COR-L47 (cell line): ENCODE data around the gene CLDND1.

Experiments used
- DNase-seq: peaks from one replicate; lab custom pipeline; 2025; lab: John Stamatoyannopoulos, UW

The CLDND1 gene

GRCh38 chr3:98551754-98552153, 29.1 kb upstream of the CLDND1 start:
- no peak for DNase-seq

GRCh38 chr3:98551236-98551635, 28.5 kb upstream of the CLDND1 start:
- DNase-seq, result no peak

GRCh38 chr3:98550833-98551232, 28.1 kb upstream of the CLDND1 start:
- no peak for DNase-seq

- DNase-seq, result no peak
Observed at GRCh38 chr3:98548544-98548943, 25.8 kb upstream of the CLDND1 start.

- no peak for DNase-seq
Observed at GRCh38 chr3:98545940-98546339, 23.2 kb upstream of the CLDND1 start.

GRCh38 chr3:98542623-98543022, 19.9 kb upstream of the CLDND1 start:
- no peak for DNase-seq

- no peak for DNase-seq
Observed at GRCh38 chr3:98541695-98542094, 19.0 kb upstream of the CLDND1 start.

- DNase-seq, result no peak
Observed at GRCh38 chr3:98540346-98540745, 17.6 kb upstream of the CLDND1 start.

- DNase-seq, result no peak
Observed at GRCh38 chr3:98536456-98537017, 13.8 kb upstream of the CLDND1 start.

- no peak for DNase-seq
Observed at GRCh38 chr3:98534734-98535133, 12.0 kb upstream of the CLDND1 start.

GRCh38 chr3:98534168-98534567, 11.5 kb upstream of the CLDND1 start:
- DNase-seq, result no peak

GRCh38 chr3:98532709-98533571, 10.2 kb upstream of the CLDND1 start:
- DNase-seq, result no peak

GRCh38 chr3:98532275-98532637, 9.6 kb upstream of the CLDND1 start:
- no peak for DNase-seq

- DNase-seq, result no peak
Observed at GRCh38 chr3:98531622-98532274, 9.0 kb upstream of the CLDND1 start, which contains the start of gene GPR15. TSS of gene GPR15 (plus strand) at chr3:98531978. CDS start at chr3:98532034, 56 bp downstream.

- DNase-seq, result no peak
Observed at GRCh38 chr3:98530676-98531075, 8.0 kb upstream of the CLDND1 start.

GRCh38 chr3:98529856-98530459, 7.3 kb upstream of the CLDND1 start:
- DNase-seq, result no peak

GRCh38 chr3:98528474-98529346, 6.0 kb upstream of the CLDND1 start:
- DNase-seq, result no peak

- DNase-seq, result no peak
Observed at GRCh38 chr3:98525494-98525893, 2.8 kb upstream of the CLDND1 start.

- DNase-seq, result peak; percentile 43
Observed at GRCh38 chr3:98521897-98522543, 682 bp downstream of the CLDND1 start.

GRCh38 chr3:98519351-98519750, 3.4 kb downstream of the CLDND1 start:
- no peak for DNase-seq

- DNase-seq, result no peak
Observed at GRCh38 chr3:98518816-98519215, 3.9 kb downstream of the CLDND1 start.
